Endothelial cell (in vitro differentiated cells): ENCODE results near the gene TWIST2. TPM values are rescaled to one million over a fixed set of nuclear protein-coding genes. Genes with fewer than 3 reads are reported as not detected.

Experiments used
- DNase-seq: peaks from one replicate; pipeline ENCODE4 v3.0.0; 2021; ENCODE audit warnings: low spot score
- H3K27ac Mint-ChIP-seq: one replicate; pipeline ENCODE4 v1.8.0; 2021; ENCODE audit warnings: mixed read lengths, inconsistent platforms; ENCODE audit not compliant: unreplicated experiment
- H3K27me3 Mint-ChIP-seq: one replicate; pipeline ENCODE4 v1.8.0; 2021; ENCODE audit warnings: mild to moderate bottlenecking, moderate library complexity, mixed read lengths, inconsistent platforms; ENCODE audit not compliant: unreplicated experiment
- H3K36me3 Mint-ChIP-seq: one replicate; pipeline ENCODE4 v1.8.0; 2021; ENCODE audit warnings: mild to moderate bottlenecking, low read depth, mixed read lengths, inconsistent platforms; ENCODE audit not compliant: unreplicated experiment
- H3K4me1 Mint-ChIP-seq: one replicate; pipeline ENCODE4 v1.8.0; 2021; ENCODE audit warnings: mild to moderate bottlenecking, mixed read lengths, inconsistent platforms; ENCODE audit not compliant: unreplicated experiment
- H3K4me3 Mint-ChIP-seq: one replicate; pipeline ENCODE4 v1.8.0; 2021; ENCODE audit warnings: mild to moderate bottlenecking, mixed read lengths, inconsistent platforms; ENCODE audit not compliant: unreplicated experiment
- H3K9me3 Mint-ChIP-seq: one replicate; pipeline ENCODE4 v1.8.0; 2021; ENCODE audit warnings: mixed read lengths, inconsistent platforms; ENCODE audit not compliant: unreplicated experiment
- total RNA-seq: library from RNA; stranded (reverse); fragmentation: NEBNext Ultra II Directional; extraction: Animal tissue kit (Norgen Biotek cat#: 25700); gene quantifications from one replicate; pipeline ENCODE4 v1.2.1, GENCODE V29; 2021; ENCODE audit not compliant: unreplicated experiment
- TF ChIP-seq, protein P1 (sequence below): fragments of 200-600 bp; sonication (generic); IDR thresholded peaks from one replicate; pipeline ENCODE4 v1.5.0; 2021; ENCODE audit warnings: antibody characterized with exemption; ENCODE audit not compliant: unreplicated experiment

The TWIST2 gene
- total RNA-seq, 1 donor from 2014 or later, result not detected

DNA sequence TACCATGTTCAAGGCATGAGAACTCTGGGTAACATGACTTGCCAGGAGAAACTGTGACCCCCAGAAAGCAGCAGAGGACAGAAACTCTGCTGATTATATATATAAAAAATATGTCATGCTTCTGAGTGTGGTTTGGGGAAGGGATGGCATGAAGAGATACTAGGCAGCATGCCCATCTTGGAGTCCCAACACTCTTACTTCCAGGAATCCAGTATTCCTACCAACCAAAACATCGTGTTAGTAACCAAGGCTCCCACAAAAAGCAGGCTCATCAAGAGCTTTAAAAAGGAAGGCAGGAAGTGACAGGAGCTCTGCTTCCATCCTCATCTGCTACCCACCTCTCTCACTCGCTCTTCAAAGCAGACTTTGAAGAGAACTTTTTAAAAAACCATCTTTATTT lies 31.6 kb upstream of the TWIST2 start:
- TF ChIP-seq, protein P1, sequence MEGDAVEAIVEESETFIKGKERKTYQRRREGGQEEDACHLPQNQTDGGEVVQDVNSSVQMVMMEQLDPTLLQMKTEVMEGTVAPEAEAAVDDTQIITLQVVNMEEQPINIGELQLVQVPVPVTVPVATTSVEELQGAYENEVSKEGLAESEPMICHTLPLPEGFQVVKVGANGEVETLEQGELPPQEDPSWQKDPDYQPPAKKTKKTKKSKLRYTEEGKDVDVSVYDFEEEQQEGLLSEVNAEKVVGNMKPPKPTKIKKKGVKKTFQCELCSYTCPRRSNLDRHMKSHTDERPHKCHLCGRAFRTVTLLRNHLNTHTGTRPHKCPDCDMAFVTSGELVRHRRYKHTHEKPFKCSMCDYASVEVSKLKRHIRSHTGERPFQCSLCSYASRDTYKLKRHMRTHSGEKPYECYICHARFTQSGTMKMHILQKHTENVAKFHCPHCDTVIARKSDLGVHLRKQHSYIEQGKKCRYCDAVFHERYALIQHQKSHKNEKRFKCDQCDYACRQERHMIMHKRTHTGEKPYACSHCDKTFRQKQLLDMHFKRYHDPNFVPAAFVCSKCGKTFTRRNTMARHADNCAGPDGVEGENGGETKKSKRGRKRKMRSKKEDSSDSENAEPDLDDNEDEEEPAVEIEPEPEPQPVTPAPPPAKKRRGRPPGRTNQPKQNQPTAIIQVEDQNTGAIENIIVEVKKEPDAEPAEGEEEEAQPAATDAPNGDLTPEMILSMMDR, result no peak
- Mint-ChIP-seq H3K27ac (no peak overlapping the region), H3K36me3 (no peaks in the 10 kb centered on the region), H3K27me3 (peaks cover 4% of the 10 kb centered on the region), H3K9me3 (no peaks in the 10 kb centered on the region), H3K4me3 (no peak overlapping the region), H3K4me1 (peaks cover 5% of the 10 kb centered on the region)
- no peak for DNase-seq

DNA sequence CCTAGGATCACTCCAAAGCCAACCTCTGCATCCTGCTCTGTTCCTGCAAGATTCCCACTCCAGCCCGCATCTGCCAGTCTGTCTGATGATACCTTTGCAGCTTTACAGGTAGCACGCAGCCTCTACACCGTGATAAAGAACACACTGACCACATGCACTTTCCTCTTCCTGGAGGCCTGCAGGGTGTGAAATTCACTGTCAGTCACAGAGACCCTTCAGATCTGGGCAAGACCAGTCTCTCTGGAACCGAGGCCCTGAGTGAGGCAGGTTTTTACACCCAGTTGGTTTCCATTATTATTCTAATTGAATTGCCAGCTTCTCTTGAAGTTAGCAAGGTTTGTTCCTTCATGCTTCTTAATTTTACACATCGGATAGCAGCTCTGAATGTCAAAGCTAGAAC lies 30.5 kb upstream of the TWIST2 start:
- H3K27me3 Mint-ChIP-seq, result peaks cover 4% of the 10 kb centered on the region
- no peaks in the 10 kb centered on the region for H3K9me3 Mint-ChIP-seq
- no peak overlapping the region for H3K27ac Mint-ChIP-seq
- TF ChIP-seq, protein P1, result no peak
- no peaks in the 10 kb centered on the region for H3K36me3 Mint-ChIP-seq
- peaks cover 3% of the 10 kb centered on the region for H3K4me1 Mint-ChIP-seq
- no peak for DNase-seq
- no peak overlapping the region for H3K4me3 Mint-ChIP-seq

DNA sequence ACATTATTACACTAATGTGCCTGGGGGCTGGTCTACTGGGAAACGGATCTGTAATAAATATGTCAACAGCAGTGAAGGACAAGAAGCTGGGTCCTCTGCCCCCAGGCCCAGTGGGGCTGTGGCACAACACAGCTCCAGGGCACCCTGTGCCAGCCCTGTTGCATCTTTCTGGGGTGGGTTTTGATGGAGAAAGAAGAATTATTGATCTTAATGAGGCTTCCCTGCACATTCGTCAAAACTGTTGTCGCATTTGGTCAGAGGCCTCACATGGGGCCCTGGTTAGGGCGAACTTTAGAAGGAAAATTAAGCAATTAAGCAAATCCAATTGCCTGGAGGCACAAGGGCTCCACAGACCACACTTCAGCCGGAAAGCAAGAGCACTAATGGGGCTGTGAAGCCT lies 30.0 kb upstream of the TWIST2 start:
- Mint-ChIP-seq H3K4me1 (peaks cover 3% of the 10 kb centered on the region), H3K36me3 (no peaks in the 10 kb centered on the region), H3K27me3 (peaks cover 4% of the 10 kb centered on the region), H3K27ac (no peak overlapping the region), H3K9me3 (no peaks in the 10 kb centered on the region), H3K4me3 (no peak overlapping the region)
- DNase-seq, result no peak
- TF ChIP-seq, protein P1, result no peak

DNA sequence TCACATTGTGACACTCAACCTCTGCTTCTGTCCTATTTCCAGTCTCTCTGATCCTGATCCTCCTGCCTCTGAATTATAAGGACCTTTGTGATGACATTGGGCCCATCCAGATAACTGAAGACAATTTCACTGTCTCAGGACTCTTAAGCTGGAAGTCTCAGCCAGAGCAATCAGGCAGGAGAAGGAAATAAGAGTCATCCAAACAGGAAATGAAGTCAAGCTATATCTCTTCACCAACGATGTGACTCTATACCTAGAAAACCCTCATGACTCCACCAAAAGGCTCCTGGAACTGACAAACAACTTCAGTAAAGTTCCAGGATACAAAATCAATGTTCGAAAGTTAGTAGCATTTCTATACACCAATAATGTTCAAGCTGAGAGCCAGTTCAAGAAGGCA lies 29.3 kb upstream of the TWIST2 start:
- peaks cover 2% of the 10 kb centered on the region for H3K27me3 Mint-ChIP-seq
- H3K4me1 Mint-ChIP-seq, result peaks cover 3% of the 10 kb centered on the region
- TF ChIP-seq, protein P1, result no peak
- H3K4me3 Mint-ChIP-seq, result no peak overlapping the region
- no peak for DNase-seq
- H3K36me3 Mint-ChIP-seq, result no peaks in the 10 kb centered on the region
- no peak overlapping the region for H3K27ac Mint-ChIP-seq
- no peaks in the 10 kb centered on the region for H3K9me3 Mint-ChIP-seq

DNA sequence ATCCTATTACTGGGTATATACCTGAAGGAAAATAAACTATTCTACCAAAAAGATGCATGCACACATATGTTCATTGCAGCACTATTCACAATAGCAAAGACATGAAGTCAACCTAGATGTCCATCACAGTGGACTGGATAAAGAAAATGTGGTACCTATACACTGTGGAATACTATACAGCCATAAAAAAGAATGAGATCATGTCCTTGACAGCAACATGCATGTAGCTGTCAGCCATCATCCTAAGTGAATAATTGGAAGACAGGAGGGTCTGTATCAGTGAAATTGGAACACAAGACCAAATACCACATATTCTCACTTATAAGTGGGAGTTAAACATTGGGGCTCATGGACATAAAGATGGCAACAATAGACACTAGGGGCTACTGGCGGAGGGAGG lies 27.7 kb upstream of the TWIST2 start:
- TF ChIP-seq, protein P1, result no peak
- no peaks in the 10 kb centered on the region for H3K9me3 Mint-ChIP-seq
- no peaks in the 10 kb centered on the region for H3K27me3 Mint-ChIP-seq
- DNase-seq, result no peak
- H3K27ac Mint-ChIP-seq, result no peak overlapping the region
- H3K4me3 Mint-ChIP-seq, result no peak overlapping the region
- H3K36me3 Mint-ChIP-seq, result no peaks in the 10 kb centered on the region
- peaks cover 3% of the 10 kb centered on the region for H3K4me1 Mint-ChIP-seq
